Hepatocyte (in vitro differentiated cells): Measurements from ENCODE around the gene CDS2.

Source experiments
- CTCF ChIP-seq: fragments of 200-600 bp; sonication (generic); IDR thresholded peaks from 2 replicates; pipeline ENCODE4 v1.5.1; 2016; ENCODE audit warnings: antibody characterized with exemption, mild to moderate bottlenecking; ENCODE audit not compliant: poor library complexity
- EZH2 ChIP-seq: fragments of 200-600 bp; sonication (generic); IDR thresholded peaks from 2 replicates; pipeline ENCODE4 v1.6.1; 2016; ENCODE audit warnings: antibody characterized with exemption, mild to moderate bottlenecking, borderline replicate concordance
- EZH2phosphoT487 ChIP-seq: fragments of 200-600 bp; sonication (generic); IDR thresholded peaks from one replicate; pipeline ENCODE4 v1.6.1; 2018; ENCODE audit warnings: antibody characterized with exemption, mild to moderate bottlenecking, low read depth, moderate library complexity; ENCODE audit not compliant: unreplicated experiment, severe bottlenecking

DNA sequence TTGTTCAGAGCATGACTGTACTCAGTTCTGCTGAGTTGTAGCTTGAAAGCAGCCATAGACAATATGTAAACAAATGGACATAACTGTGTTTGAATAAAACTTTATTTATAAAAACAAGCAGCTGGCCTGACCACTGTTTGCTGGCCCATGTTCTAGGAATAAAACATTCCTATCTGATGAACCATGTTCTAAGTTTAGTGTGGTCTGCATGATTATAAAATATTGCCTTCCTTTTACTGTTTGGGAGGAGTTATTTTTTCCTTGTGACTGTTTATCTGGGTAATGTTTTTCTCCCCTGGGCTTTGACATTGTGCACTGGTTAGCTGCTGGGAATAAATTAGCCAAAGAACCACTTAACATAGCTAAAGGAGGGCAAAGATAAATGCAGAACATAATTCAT is 55.1 kb downstream of the CDS2 start:
- no peak for TF ChIP-seq CTCF
- TF ChIP-seq EZH2: no peak
- no peak for TF ChIP-seq EZH2phosphoT487
